Measurements from ENCODE around the gene SYK. TPM values are rescaled to one million over a fixed set of nuclear protein-coding genes. Genes with fewer than 3 reads are reported as not detected.

SYK gene
- polyA plus RNA-seq, 1 of the 3 experiments (the other 2 are of a cell fraction) = not detected

GRCh38 chr9:90844326-90844725 lies 42.7 kb downstream of the SYK start:
- Histone ChIP-seq H4K20me1 (ENCODE audit: insufficient read depth) (no peaks in the 10 kb centered on the region), H3K9me2 (no peaks in the 10 kb centered on the region), H3K27ac (ENCODE audit: low read depth in 2 of 2, low read length in 1 of 2) (no peak overlapping the region), H2AFZ (ENCODE audit: low read depth) (no peak overlapping the region), H3K9ac (no peak overlapping the region), H3K4me3 (ENCODE audit: low read depth in 2 of 2, low read length in 1 of 2) (no peak overlapping the region), H3K9me3 (no peaks in the 10 kb centered on the region), H3K36me3 (replicated peaks in 1 of 2; ENCODE audit: control insufficient read depth in 1 of 2, insufficient read depth in 2 of 2, low read length in 1 of 2) (no peaks in the 10 kb centered on the region), H3K4me2 (no peak overlapping the region), H3K79me2 (ENCODE audit: insufficient read depth) (no peaks in the 10 kb centered on the region), H3K4me1 (ENCODE audit: control insufficient read depth in 1 of 2, insufficient read depth in 2 of 2, low read depth in 1 of 2, low read length in 1 of 2) (no peaks in the 10 kb centered on the region), H3K27me3 (ENCODE audit: insufficient read depth) (no peaks in the 10 kb centered on the region), H3F3A (replicated peaks; ENCODE audit: insufficient read depth) (peaks cover 14% of the 10 kb centered on the region)
- TF ChIP-seq EZH2phosphoT487 (IDR thresholded peaks at IDR 0.05; ENCODE audit: borderline replicate concordance, low read depth) (no peak), YY1 (IDR thresholded peaks at IDR 0.05; ENCODE audit: low read depth) (no peak)
- TF ChIP-seq, protein P1, sequence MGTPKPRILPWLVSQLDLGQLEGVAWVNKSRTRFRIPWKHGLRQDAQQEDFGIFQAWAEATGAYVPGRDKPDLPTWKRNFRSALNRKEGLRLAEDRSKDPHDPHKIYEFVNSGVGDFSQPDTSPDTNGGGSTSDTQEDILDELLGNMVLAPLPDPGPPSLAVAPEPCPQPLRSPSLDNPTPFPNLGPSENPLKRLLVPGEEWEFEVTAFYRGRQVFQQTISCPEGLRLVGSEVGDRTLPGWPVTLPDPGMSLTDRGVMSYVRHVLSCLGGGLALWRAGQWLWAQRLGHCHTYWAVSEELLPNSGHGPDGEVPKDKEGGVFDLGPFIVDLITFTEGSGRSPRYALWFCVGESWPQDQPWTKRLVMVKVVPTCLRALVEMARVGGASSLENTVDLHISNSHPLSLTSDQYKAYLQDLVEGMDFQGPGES (IDR thresholded peaks at IDR 0.05; ENCODE audit: low read depth, low read length) = no peak
- ChIA-PET CTCF (no interaction called here), POLR2A (no interaction called here)
- no peak for DNase-seq

DNA sequence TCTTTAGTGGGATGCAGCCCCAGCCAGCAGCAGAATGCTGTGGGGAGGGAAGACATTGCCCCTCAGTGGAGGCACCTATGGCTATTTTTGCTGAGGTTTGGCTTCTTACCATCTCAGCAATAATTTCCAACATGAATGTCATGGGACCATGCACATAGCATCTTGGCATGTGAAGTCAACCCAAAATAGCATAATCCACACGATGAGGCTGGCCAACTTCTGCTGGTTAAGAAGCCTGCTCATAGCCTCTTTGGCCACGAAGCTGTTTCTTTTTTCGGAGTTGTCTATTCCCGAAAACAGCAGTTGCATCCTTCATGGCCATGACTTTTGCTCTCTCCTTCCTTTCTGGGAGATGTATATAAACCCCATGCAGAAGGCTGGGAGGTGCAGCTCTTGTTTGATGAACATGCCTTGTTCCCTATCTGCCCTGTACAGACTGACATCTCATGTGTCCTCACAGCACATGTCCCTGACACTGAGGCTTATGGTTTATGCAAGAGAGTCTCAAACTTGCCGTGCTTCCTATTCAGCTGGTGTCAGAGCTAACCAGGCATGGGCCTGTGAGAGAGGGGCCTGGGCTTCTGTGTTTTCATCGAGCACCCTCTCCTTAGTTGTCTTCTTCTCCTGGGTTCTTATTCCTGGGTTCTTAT lies 45.3 kb downstream of the SYK start:
- H3K9me3 ChIP-seq = no peaks in the 10 kb centered on the region
- no peaks in the 10 kb centered on the region for H3K36me3 ChIP-seq (replicated peaks in 1 of 2; ENCODE audit: control insufficient read depth in 1 of 2, insufficient read depth in 2 of 2, low read length in 1 of 2)
- no peak overlapping the region for H3K4me3 ChIP-seq (ENCODE audit: low read depth in 2 of 2, low read length in 1 of 2)
- no peak overlapping the region for H3K9ac ChIP-seq
- ChIA-PET CTCF (interaction anchor here (1.2 to 2.0 kb wide), 3 partner anchors 9 to 24 kb away, joined by 3 to 7 read pairs (median 5); no protein-coding TSS in a partner anchor), POLR2A (no interaction called here)
- 23% methylated on average over 6 of the region's 6 CpGs for WGBS (ENCODE audit: low lambda C conversion rate)
- H3K27ac ChIP-seq (ENCODE audit: low read depth in 2 of 2, low read length in 1 of 2) = no peak overlapping the region
- H3K4me1 ChIP-seq (ENCODE audit: control insufficient read depth in 1 of 2, insufficient read depth in 2 of 2, low read depth in 1 of 2, low read length in 1 of 2) = no peaks in the 10 kb centered on the region; a peak in 1 of 4 replicates
- no peak overlapping the region for H2AFZ ChIP-seq (ENCODE audit: low read depth)
- H3K79me2 ChIP-seq (ENCODE audit: insufficient read depth) = no peaks in the 10 kb centered on the region
- no peak for TF ChIP-seq GABPA (IDR thresholded peaks at IDR 0.05; ENCODE audit: low read depth)
- TF ChIP-seq USF1 (IDR thresholded peaks at IDR 0.05; ENCODE audit: borderline replicate concordance, low read depth) = no peak
- no peak for TF ChIP-seq RFX5 (IDR thresholded peaks at IDR 0.05; ENCODE audit: low read length)
- no peak for TF ChIP-seq RCOR1 (IDR thresholded peaks at IDR 0.05; ENCODE audit: low read length)
- no peak for TF ChIP-seq MXI1 (IDR thresholded peaks at IDR 0.05; ENCODE audit: low read depth, low read length)
- TF ChIP-seq RAD21 (IDR thresholded peaks at IDR 0.05; ENCODE audit: low read length) = no peak
- no peak for TF ChIP-seq CHD2 (IDR thresholded peaks at IDR 0.05; ENCODE audit: low read length, partially characterized antibody)
- TF ChIP-seq USF2 (IDR thresholded peaks at IDR 0.05; ENCODE audit: borderline replicate concordance, low read depth, low read length) = no peak
- no peak for TF ChIP-seq FOXJ3 (CRISPR knock-in tag; IDR thresholded peaks at IDR 0.05)
- no peak for TF ChIP-seq YY1 (IDR thresholded peaks at IDR 0.05; ENCODE audit: low read depth)
- no peak for TF ChIP-seq TAF1 (IDR thresholded peaks at IDR 0.05; ENCODE audit: borderline replicate concordance, low read depth, low read length)
- H4K20me1 ChIP-seq (ENCODE audit: insufficient read depth) = no peaks in the 10 kb centered on the region
- H3K27me3 ChIP-seq (ENCODE audit: insufficient read depth) = no peaks in the 10 kb centered on the region
- no peaks in the 10 kb centered on the region for H3K9me2 ChIP-seq
- H3K4me2 ChIP-seq = no peak overlapping the region
- DNase-seq = no peak
- peaks cover 6% of the 10 kb centered on the region for H3F3A ChIP-seq (replicated peaks; ENCODE audit: insufficient read depth)
